A172 (cell line): ENCODE results near the gene RGS16. TPM values are rescaled to one million over a fixed set of nuclear protein-coding genes. Genes with fewer than 3 reads are reported as not detected.
"Not testable (repeated sequence)": the region's sequence is repeated elsewhere in the genome, so short reads cannot be mapped to it uniquely, and the experiment has no call there.

Source experiments
- DNase-seq: peaks from one replicate; pipeline ENCODE4 v3.0.0-alpha.2; 2015; ENCODE audit warnings: low spot score
- total RNA-seq: library from RNA; depleted of rRNA; stranded (reverse); fragments of >200 nt; shearing (Covaris generic); gene quantifications from 2 replicates; pipeline ENCODE4 v1.2.3, GENCODE V29; 2014; rRNA removed

RGS16 gene
- total RNA-seq = 12.8 and 23.4 TPM in 2 replicates

DNA sequence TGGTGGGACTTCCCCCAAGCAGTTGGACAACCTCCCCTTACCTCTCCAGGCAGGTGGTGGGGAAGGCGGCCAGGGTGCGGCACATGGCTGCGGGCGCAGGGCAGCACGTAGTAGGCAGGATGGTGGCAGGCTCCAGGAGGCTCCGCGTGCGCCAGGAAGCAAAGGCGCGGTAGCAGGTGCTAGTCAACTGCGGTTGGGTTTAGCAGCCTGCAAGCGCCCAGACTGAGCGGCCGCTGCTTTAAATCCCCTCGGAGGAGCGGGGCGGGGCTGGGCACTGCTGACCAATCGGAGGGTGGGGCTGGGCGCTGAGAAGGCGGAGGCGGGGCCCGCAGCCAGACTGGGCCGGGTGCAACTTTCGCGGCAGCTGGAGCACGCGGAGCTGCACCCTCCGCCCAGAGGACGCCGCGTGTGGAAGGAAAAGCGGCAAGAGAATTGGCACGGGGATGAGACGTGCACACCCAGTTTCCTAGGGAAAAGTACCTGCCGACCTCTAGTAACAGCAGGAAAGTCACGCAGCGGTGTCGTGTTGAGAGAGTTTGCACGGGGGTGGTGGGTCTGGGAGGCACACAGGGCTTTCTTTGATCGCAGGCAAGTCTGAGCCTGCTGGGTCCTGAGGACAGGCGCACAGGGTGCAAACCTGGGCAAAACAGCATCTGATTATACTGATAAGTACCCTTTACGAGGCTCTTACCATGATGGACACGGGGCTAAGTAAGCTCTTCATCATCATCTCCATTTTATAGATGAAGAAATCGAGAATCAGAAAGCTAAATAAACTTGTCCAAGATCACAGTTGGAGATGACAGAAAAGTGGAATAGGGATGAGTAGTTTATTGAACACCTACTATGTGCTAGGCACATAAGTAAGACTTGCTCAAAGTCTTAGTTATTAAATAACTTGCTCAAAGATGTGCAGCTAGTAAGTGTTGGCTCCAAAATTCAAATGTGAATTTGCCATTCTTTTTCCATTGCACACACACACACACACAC lies at the start of gene RGS16:
TSS of gene RGS16 (minus strand) at position 215 of the 990 bp plus-strand sequence. CDS start at position 85, 130 bp downstream.
- peak; percentile 81 for DNase-seq

- DNase-seq = no peak
These were observed 49.8 kb upstream of the RGS16 start for GRCh38 chr1:182653986-182654385.

GRCh38 chr1:182652933-182653332 lies 48.7 kb upstream of the RGS16 start:
- DNase-seq = no peak

DNA sequence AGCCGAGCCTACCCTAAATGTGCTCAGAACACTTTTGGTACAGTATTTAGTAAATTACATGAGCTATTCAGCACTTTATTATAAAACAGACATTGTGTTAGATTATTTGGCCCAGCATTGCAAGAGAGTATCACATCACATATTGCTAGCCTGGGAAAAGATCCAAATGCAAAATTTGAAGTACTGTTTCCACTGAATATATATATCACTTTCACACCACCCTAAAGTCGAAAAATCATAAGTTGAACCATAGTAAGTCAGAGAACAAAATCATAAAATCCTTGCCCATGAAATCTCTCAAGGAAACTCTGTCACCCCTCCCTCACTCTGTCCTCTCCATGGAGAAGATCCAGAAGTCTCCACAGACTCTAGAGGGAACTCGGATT lies 47.1 kb upstream of the RGS16 start:
- no peak for DNase-seq

- no peak for DNase-seq
These were observed 46.6 kb upstream of the RGS16 start for GRCh38 chr1:182650678-182651338.

DNA sequence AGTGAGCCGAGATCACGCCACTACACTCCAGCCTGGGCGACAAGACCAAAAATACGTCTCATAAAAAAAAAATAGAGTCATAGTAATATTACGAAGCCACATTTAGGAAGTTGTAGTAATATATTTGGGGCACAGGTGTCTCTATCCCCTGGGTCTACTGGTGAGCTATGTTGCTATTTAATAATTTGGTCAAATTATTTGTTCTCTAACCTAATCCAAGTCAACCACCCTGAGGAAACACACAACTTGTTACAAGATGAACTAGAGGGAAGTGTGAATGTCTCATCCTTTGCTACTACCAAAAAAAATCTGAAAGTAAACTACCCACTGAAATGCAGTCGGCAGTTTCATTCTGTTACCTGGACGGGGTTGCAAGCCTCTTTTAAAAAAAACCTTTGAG lies 44.9 kb upstream of the RGS16 start:
- DNase-seq = no peak

DNA sequence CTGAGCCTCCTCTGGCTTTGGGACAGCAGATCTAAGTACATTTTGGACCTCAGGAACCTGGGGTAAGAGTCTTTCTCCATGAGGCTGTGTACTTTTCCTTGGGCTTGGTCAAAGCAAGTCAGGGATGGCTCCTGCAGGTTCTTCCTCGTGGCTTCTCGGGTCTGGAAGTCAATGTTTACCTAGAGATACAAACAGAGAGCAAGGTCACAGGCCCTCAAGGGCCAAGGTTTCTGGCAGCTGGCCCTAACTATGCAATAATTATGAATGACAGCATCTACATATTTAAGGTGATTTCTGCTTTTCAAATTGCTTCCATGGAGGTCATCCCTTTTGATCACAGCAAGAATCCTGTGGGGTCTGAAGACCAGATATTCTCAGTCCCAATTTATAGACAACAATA lies 42.5 kb upstream of the RGS16 start:
- DNase-seq = no peak

GRCh38 chr1:182644886-182645285 lies 40.7 kb upstream of the RGS16 start:
- DNase-seq = no peak

- no peak for DNase-seq
These were observed 39.5 kb upstream of the RGS16 start for GRCh38 chr1:182643699-182644098.

DNA sequence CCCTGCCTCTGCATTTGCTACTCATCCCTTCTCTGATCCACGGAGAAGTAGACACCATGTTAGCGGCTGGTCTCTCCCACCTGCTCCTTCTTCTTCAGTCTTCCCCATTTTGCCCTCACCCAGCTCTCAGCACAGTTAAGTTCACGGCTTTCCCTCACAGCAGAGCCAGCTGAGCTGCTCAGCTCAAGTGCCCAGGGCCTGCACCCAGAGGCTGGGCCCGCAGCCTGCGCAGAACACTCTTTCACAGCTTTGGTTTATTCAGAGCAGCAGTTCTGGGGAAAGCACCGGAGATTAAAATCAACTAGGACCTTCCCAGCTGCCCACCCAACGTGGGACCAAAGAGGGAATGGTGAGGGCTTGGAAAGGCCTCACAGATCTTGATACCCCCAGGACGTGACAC lies 38.3 kb upstream of the RGS16 start:
- DNase-seq = no peak

GRCh38 chr1:182641561-182641960 lies 37.4 kb upstream of the RGS16 start:
- DNase-seq = no peak

- no peak for DNase-seq
These were observed 35.1 kb upstream of the RGS16 start for GRCh38 chr1:182639330-182639729.

DNA sequence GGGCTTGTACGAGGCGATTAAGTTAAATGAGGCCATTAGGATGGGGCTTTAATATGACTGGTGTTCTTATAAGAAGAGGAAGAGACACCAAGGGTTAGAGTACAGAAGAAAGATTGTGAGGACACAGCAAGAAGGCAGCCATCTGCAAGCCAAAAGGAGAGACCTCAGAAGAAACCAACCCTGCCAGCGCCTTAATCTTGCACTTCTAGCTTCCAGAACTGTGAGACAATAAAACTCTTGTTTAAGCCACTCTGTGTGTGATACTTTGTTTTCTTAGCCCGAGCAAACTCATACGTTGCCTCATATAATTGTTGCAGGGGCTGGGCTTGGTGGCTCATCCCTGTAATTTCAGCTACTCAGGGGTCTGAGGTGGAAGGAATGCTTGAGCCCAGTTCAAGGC lies 33.6 kb upstream of the RGS16 start:
- DNase-seq = no peak

GRCh38 chr1:182635871-182636270 lies 31.7 kb upstream of the RGS16 start:
- no peak for DNase-seq

DNA sequence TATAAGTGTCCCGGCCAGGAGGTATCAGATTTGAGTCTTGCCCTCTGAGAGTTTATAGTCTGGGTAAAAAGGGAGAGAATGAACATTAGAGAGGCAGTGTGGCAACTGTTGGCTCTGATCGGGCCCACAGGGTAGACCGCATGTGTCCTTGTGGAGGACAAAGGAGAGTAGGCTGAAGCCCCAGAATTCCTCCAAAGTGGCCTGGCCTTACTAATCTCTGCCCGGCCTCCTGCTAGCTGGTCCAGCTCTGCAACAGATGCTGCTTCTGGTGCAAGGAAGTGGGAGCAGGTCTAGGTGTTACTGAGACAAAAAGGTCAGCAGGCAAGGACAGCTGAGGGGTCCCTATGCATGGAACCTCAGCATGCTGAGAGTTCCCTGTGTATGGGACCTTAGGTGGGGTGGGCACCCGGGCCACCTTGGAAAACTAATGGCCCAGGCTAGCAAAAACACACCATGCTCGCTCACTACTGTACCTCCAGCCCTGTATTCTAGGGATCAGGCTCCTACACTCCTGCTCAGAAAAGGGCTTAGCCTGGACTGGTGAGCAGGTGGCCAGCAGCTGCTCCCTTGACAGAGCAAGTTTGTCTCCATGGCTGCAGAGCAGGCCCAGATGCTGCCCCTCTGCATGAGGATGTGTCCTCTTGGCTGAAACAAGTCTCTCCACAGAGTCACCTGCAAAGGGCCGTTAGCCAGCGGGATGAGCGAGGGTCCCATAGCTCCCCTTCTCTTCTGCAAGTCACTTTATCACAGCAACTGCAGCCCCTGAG lies 30.3 kb upstream of the RGS16 start:
- no peak for DNase-seq

- DNase-seq = peak; percentile 56
These were observed 29.6 kb upstream of the RGS16 start for GRCh38 chr1:182633657-182634281.

- DNase-seq = no peak
These were observed 28.8 kb upstream of the RGS16 start for GRCh38 chr1:182633031-182633430.

DNA sequence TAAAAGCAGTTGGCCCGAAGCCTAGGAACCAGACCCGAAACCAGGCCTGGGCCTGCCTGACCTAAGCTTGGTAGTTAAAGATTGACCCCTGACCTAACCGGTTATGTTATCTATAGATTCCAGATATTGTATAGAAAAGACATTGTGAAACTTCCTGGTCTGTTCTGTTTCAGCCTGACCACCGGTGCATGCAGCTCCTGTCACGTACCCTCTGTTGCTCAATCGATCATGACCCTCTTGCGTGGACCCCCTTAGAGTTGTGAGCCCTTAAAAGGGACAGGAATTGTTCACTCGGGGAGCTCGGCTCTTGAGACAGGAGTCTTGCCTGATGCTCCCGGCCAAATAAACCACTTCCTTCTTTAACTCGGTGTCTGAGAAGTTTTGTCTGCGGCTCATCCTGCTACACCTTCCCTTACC lies 28.3 kb upstream of the RGS16 start:
- not testable (repeated sequence) for DNase-seq

GRCh38 chr1:182631954-182632353 lies 27.8 kb upstream of the RGS16 start:
- DNase-seq = no peak

GRCh38 chr1:182631053-182631677 lies 27.0 kb upstream of the RGS16 start:
- peak; percentile 21 for DNase-seq

DNA sequence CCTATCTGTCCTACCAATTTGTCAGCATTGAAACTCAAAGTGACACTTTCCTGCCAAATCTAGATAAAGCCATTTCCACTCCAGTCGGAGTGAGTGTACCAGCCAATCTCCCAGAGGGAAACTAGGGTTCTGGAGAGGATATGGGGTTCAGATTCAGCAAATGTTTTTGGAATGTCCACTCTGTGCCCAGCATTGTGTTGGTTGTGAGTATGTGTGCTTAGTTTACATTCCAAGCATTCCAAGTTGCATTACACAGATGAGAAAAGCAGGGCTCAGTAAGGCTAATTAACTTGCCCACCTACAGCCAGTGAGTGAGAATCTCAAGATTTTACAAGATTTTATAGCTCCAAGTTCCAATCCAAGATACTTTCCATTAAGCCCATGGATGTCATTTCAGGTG lies 26.4 kb upstream of the RGS16 start:
- DNase-seq = peak; percentile 26
